RCC 7860 (cell line): ENCODE results near the gene ACTN4.

Experiments
- DNase-seq: peaks from one replicate; pipeline ENCODE4 v3.0.0-alpha.2; 2015; ENCODE audit warnings: low spot score
- FAIRE-seq: peaks from 2 replicates; lab custom pipeline; 2012; peaks lifted over from hg19 to GRCh38; lab: Jason Lieb, UNC

ACTN4 gene

DNA sequence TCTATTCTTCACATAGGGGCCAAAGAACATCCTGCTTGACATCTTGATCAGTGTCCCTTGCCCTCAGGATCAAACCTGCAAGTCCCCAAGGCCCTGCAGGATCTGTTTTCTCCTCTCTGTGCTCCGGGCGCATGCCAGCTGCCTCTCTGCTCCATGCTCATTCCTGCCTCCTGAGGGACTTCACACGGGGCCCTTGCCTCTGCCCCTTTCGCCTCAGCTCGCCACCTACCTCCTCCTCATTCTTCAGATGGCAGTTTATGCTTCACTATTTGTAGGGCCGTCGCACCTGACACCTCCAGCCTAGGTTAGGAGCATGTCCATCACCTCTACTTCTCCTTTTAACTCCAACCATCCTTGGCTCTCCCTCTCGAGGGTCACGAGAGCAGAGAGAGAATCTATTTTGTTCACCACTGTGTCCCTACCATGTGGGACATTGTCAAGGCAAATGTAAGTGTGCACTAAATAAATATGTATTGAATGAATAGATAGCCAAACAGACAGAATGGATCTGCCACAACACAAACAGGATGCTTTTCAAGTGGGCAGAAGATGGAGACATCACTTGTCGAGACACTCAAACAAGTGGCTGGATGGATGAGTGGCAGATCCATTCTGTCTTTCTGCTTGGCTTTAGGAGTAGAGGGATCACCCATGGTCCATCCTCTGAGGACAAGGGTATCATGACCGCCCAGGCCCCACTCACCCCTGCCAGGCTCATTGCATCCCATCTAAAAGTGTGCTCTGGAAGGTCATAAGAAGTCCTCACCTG lies 29.6 kb downstream of the ACTN4 start:
- no peak for DNase-seq
- FAIRE-seq: no peak

- DNase-seq (no peak), FAIRE-seq (no peak)
These were observed 30.9 kb downstream of the ACTN4 start for GRCh38 chr19:38678217-38678890.

DNA sequence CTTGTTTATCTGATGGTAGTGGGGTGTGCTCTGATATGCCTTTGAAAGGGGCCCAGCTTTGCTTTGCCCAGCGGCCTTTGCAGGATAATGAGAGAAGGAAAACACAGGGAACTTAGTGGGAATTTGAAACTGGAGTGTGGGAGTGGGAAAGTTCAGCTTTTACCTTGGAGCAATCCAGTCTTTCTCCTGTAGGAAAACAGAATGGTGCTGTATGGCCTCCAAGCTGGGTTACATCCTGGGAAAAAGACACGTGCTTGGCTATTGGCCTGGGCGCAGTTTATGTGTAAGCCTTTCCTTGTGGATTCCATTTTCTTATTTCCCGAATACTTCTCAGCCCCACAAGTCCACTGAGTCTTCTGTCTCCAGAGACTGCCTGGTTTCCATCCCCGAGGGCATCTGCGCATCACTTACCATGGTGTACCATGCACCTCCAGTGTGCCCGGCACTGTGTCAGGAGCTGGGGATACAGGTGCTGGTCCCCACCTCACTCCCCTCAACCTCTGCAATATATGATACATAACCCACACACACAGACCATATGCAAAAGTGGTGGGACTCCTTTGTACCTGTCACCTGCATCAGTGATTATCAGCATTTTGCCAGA lies 31.5 kb downstream of the ACTN4 start:
- no peak for DNase-seq
- FAIRE-seq: no peak

DNA sequence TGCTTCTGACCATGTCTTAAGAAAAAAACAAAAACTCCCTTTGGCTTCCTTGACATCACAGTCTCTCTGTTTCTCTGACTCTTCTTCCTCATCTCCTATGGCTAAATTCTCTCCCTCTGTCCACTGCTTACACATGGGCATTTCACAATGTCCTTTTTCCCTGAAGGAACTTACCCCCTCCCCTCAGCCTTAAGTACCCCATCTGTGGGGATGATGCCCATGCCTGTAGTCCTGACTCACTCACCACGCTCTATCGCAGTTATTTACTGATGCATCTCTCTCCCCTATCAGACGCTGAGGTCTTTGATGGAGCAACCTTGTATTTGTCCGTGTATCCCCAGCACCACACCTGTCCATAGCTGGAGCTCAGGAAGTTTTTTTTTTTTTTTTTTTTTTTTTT lies 32.4 kb downstream of the ACTN4 start:
- DNase-seq: peak; percentile 56
- FAIRE-seq: no peak

- DNase-seq (no peak), FAIRE-seq (no peak)
These were observed 34.9 kb downstream of the ACTN4 start for GRCh38 chr19:38682195-38682867.

GRCh38 chr19:38682872-38683392 lies 35.5 kb downstream of the ACTN4 start:
- DNase-seq (peak; percentile 28), FAIRE-seq (no peak)

DNA sequence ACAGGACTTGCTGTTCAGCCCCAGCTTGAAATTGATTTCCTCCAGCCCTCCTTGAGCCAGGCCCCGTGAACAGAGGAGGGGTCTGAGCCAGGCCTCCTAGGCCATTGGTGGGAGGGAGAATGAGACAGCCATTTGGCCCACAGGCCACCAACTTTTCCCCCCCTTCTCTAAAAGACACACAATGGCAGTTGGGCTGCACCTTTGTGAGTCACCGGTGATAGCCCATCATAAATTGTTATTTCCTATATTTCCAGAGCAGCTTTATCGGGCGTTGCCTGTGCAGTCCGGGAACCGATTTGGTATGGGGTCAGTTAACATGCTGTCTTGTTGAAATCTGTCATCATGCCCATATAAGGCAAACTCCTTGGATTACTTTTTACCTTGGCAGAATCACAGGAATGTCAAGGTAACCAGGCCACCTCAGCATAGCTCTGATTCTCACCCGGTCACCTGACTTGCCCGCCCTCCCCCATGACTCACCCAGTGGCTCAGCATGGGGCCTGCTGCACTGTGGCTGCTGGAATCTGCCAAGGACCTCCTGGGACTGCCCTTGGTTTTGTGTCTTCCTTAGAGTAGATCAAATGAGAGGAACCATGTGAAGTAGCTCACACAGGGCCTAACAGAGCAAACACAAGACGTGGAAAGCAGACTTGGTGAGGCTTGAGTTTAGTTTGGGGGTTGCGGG lies 36.1 kb downstream of the ACTN4 start:
- DNase-seq (peak; percentile 100), FAIRE-seq (peak; percentile 92)

GRCh38 chr19:38684078-38684861 lies 36.8 kb downstream of the ACTN4 start:
- FAIRE-seq (peak; percentile 53), DNase-seq (peak; percentile 88)

DNA sequence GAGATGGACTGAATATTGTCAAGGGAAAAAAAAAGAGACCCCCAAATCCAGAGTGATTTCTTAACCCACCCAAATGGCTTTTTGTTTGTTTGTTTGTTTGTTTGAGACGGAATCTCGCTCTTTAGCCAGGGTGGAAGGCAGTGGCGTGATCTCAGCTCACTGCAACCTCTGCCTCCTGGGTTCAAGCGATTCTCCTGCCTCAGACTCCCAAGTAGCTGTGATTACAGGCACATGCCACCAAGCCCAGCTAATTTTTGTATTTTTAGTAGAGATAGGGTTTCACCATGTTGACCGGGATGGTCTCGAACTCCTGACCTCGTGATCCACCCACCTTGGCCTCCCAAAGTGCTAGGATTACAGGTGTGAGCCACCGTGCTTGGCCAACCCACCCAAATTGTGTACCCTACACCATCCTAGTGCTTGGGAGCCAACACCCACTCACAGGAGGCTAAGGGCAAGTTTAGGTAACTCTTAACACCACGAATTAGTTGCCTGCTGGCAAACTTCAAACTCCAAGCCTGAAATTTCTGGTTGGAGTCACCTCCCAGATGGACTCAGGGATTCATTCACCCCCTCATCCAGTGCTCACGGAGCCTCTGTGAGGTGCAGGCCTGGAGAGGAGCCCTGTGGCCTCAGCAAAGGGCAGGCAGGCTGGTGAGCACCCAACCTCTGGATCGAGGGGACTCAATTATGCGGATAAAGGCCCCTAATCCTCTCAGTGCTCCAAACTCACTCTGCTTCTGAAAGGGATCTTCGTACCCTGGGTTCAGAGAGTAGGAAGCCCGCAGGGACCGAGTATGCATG lies 37.6 kb downstream of the ACTN4 start:
- DNase-seq (no peak), FAIRE-seq (no peak)

- no peak for FAIRE-seq
- DNase-seq: peak; percentile 48
These were observed 38.4 kb downstream of the ACTN4 start for GRCh38 chr19:38685666-38686529.

GRCh38 chr19:38686530-38686888 lies 39.1 kb downstream of the ACTN4 start:
- DNase-seq (no peak), FAIRE-seq (no peak)

DNA sequence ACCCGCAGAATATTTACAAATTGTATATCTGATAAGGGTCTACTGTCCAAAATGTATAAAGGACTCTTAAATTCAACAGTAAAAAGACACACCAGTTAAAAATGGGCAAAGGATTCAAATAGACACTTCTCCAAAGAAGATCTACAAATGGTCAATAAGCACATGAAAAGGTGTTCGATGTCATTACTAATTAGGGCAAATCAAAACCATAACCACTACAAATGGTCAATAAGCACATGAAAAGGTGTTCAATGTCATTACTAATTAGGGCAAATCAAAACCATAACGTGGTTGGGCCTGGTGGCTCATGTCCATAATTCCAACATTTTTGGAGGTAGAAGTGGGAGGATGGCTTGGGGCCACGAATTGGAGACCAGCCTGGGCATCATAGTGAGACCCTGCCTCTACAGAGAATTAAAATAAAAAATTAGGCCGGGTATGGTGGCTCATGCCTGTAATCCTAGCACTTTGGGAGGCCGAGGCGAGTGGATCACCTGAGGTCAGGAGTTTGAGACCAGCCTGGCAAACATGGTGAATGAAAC lies 40.5 kb downstream of the ACTN4 start:
- FAIRE-seq (no peak), DNase-seq (no peak)

GRCh38 chr19:38690146-38690545 lies 42.7 kb downstream of the ACTN4 start:
- no peak for FAIRE-seq

GRCh38 chr19:38690832-38691231 lies 43.4 kb downstream of the ACTN4 start:
- no peak for DNase-seq
- no peak for FAIRE-seq

More at GRCh38 chr19:38690146-38690545, 42.7 kb downstream of the ACTN4 start:
- DNase-seq: no peak

- DNase-seq (peak; percentile 95), FAIRE-seq (peak; percentile 81)
These were observed 44.5 kb downstream of the ACTN4 start for GRCh38 chr19:38691938-38692457.

GRCh38 chr19:38692458-38693379 lies 45.3 kb downstream of the ACTN4 start:
- no peak for DNase-seq

More at GRCh38 chr19:38692458-38693379, 45.3 kb downstream of the ACTN4 start:
- FAIRE-seq: no peak
